HepG2 (cell line): ENCODE data around the gene SLC13A5. TPM values are rescaled to one million over a fixed set of nuclear protein-coding genes. Genes with fewer than 3 reads are reported as not detected.

Experiments used
- ARID5B ChIP-seq: IDR thresholded peaks from 2 replicates; pipeline ENCODE4 v1.4.0; 2020; ENCODE audit warnings: mild to moderate bottlenecking, missing genetic modification reagents
- ATF1 ChIP-seq: IDR thresholded peaks from 2 replicates; pipeline ENCODE4 v1.6.1; 2016; ENCODE audit warnings: mild to moderate bottlenecking, control low read depth
- MAZ ChIP-seq, 2 experiments: sonication (generic) in 1 of 2; formaldehyde crosslinking in 1 of 2; IDR thresholded peaks; 2 replicates each; pipeline versions ENCODE4 v1.5.0 to v1.6.1; 2012 to 2020; ENCODE audit warnings: low read depth in 2 of 2, mild to moderate bottlenecking in 2 of 2, borderline replicate concordance in 1 of 2, improper control_type of control experiment in 1 of 2, low read length in 1 of 2, missing genetic modification reagents in 1 of 2, moderate library complexity in 1 of 2
- NFE2L2 ChIP-seq: fragments of 150-350 bp; IDR thresholded peaks from 2 replicates; pipeline ENCODE4 v1.6.1; 2014; ENCODE audit warnings: low read length
- REPIN1 ChIP-seq: sonication (generic); formaldehyde crosslinking; IDR thresholded peaks from 2 replicates; pipeline ENCODE4 v1.8.0; 2022; ENCODE audit warnings: missing genetic modification reagents, low read depth, mild to moderate bottlenecking, borderline replicate concordance
- SIX4 ChIP-seq: sonication (generic); formaldehyde crosslinking; IDR thresholded peaks from 2 replicates; pipeline ENCODE4 v1.4.0; 2020; ENCODE audit warnings: missing genetic modification reagents
- SOX6 ChIP-seq, 2 experiments: fragments of 450-650 bp in 1 of 2; sonication (generic) in 1 of 2; formaldehyde crosslinking in 1 of 2; IDR thresholded peaks; 2 replicates each; pipeline versions ENCODE4 v1.4.0 to v1.6.1; 2017 to 2020; ENCODE audit warnings: antibody characterized with exemption in 1 of 2, mild to moderate bottlenecking in 1 of 2, missing genetic modification reagents in 1 of 2
- SSRP1 ChIP-seq: IDR thresholded peaks from 2 replicates; pipeline ENCODE4 v1.6.1; 2016; ENCODE audit warnings: control low read depth
- TBX2 ChIP-seq: sonication (generic); formaldehyde crosslinking; IDR thresholded peaks from 2 replicates; pipeline ENCODE4 v1.5.0; 2020; ENCODE audit warnings: missing genetic modification reagents, mild to moderate bottlenecking, borderline replicate concordance
- ZBTB25 ChIP-seq: IDR thresholded peaks from 2 replicates; pipeline ENCODE4 v1.6.1; 2018; ENCODE audit warnings: missing genetic modification reagents
- ZBTB38 ChIP-seq: sonication (generic); formaldehyde crosslinking; IDR thresholded peaks from 2 replicates; pipeline ENCODE4 v1.5.1; 2020; ENCODE audit warnings: mild to moderate bottlenecking, missing genetic modification reagents
- ZNF34 ChIP-seq: sonication (generic); formaldehyde crosslinking; IDR thresholded peaks from 2 replicates; pipeline ENCODE4 v1.4.0; 2020; ENCODE audit warnings: mild to moderate bottlenecking, missing genetic modification reagents, borderline replicate concordance
- ZNF431 ChIP-seq: sonication (generic); formaldehyde crosslinking; IDR thresholded peaks from 2 replicates; pipeline ENCODE4 v1.9.0; 2022; ENCODE audit warnings: missing genetic modification reagents, low read depth, mild to moderate bottlenecking, borderline replicate concordance
- ZNF672 ChIP-seq: sonication (generic); formaldehyde crosslinking; IDR thresholded peaks from 2 replicates; pipeline ENCODE4 v1.8.1; 2022; ENCODE audit warnings: missing genetic modification reagents
- ZNF788 ChIP-seq: sonication (generic); formaldehyde crosslinking; IDR thresholded peaks from 2 replicates; pipeline ENCODE4 v1.5.0; 2020; ENCODE audit warnings: mild to moderate bottlenecking, missing genetic modification reagents, borderline replicate concordance
- polyA plus RNA-seq, 8 experiments: library from polyadenylated mRNA; depleted of rRNA in 3 of 8; stranded (reverse) in 7 of 8; unstranded in 1 of 8; fragments of >200 nt; fragmentation: Illumina TruSeq in 4 of 8; extraction: Trizol in 4 of 8; gene quantifications; 2 replicates each; pipeline versions ENCODE4 v1.2.1 to v1.2.3, GENCODE V29; 2011 to 2016; ENCODE audit warnings: low read depth in 4 of 8, missing spikeins in 1 of 8, mixed read lengths in 1 of 8; ENCODE audit not compliant: insufficient read depth in 1 of 8
- total RNA-seq, 5 experiments: library from RNA; depleted of rRNA; stranded (reverse); fragments of >200 nt; fragmentation: Illumina TruSeq; extraction: Trizol; gene quantifications; 2 replicates each; pipeline ENCODE4 v1.2.3, GENCODE V29; 2016; ENCODE audit warnings: low read depth in 1 of 5
- TF ChIP-seq, protein P1 (sequence below): IDR thresholded peaks from 2 replicates; pipeline ENCODE4 v1.6.1; 2016
- TF ChIP-seq, protein P2 (sequence below): sonication (generic); formaldehyde crosslinking; IDR thresholded peaks from 2 replicates; pipeline ENCODE4 v1.4.0; 2020; ENCODE audit warnings: low read depth, missing genetic modification reagents

Gene SLC13A5
- total and polyA plus RNA-seq, 2 of the 13 experiments (the other 11 are each of a cell fraction or from before 2014, with no cell fraction given), result 42.8 to 310 TPM

GRCh38 chr17:6677158-6677831 is 35.9 kb downstream of the SLC13A5 start (continued):
- TF ChIP-seq ZBTB25, result peak; percentile 53; the same call in 1 of the 2 replicates
- no peak for TF ChIP-seq SOX6 (IDR thresholded peaks at IDR 0.05)
- TF ChIP-seq SOX6 (CRISPR knock-in tag; IDR thresholded peaks at IDR 0.05), result peak; percentile 55
- TF ChIP-seq, protein P1, sequence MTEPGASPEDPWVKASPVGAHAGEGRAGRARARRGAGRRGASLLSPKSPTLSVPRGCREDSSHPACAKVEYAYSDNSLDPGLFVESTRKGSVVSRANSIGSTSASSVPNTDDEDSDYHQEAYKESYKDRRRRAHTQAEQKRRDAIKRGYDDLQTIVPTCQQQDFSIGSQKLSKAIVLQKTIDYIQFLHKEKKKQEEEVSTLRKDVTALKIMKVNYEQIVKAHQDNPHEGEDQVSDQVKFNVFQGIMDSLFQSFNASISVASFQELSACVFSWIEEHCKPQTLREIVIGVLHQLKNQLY (CRISPR knock-in tag), result no peak
- no peak for TF ChIP-seq SSRP1 (CRISPR knock-in tag)
- TF ChIP-seq ZBTB38 (CRISPR knock-in tag), result peak; percentile 73; the same call in 1 of the 2 replicates
- peak; percentile 47; the same call in 1 of the 2 replicates for TF ChIP-seq ZNF788 (CRISPR knock-in tag)
- no peak for TF ChIP-seq NFE2L2
- TF ChIP-seq TBX2, result 0 out of 2 replicates have a peak, but pooled peaks have one; percentile 14
- TF ChIP-seq ATF1 (CRISPR knock-in tag), result no peak
- no peak for TF ChIP-seq ZNF672 (CRISPR knock-in tag)
- TF ChIP-seq ZNF34 (CRISPR knock-in tag), result no peak
- TF ChIP-seq REPIN1 (CRISPR knock-in tag), result no peak
- TF ChIP-seq SIX4, result 0 out of 2 replicates have a peak, but pooled peaks have one; percentile 25
- TF ChIP-seq, protein P2, sequence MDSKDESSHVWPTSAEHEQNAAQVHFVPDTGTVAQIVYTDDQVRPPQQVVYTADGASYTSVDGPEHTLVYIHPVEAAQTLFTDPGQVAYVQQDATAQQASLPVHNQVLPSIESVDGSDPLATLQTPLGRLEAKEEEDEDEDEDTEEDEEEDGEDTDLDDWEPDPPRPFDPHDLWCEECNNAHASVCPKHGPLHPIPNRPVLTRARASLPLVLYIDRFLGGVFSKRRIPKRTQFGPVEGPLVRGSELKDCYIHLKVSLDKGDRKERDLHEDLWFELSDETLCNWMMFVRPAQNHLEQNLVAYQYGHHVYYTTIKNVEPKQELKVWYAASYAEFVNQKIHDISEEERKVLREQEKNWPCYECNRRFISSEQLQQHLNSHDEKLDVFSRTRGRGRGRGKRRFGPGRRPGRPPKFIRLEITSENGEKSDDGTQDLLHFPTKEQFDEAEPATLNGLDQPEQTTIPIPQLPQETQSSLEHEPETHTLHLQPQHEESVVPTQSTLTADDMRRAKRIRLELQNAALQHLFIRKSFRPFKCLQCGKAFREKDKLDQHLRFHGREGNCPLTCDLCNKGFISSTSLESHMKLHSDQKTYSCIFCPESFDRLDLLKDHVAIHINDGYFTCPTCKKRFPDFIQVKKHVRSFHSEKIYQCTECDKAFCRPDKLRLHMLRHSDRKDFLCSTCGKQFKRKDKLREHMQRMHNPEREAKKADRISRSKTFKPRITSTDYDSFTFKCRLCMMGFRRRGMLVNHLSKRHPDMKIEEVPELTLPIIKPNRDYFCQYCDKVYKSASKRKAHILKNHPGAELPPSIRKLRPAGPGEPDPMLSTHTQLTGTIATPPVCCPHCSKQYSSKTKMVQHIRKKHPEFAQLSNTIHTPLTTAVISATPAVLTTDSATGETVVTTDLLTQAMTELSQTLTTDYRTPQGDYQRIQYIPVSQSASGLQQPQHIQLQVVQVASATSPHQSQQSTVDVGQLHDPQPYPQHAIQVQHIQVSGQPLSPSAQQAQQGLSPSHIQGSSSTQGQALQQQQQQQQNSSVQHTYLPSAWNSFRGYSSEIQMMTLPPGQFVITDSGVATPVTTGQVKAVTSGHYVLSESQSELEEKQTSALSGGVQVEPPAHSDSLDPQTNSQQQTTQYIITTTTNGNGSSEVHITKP, result no peak
- no peak for TF ChIP-seq ZNF431 (CRISPR knock-in tag)
- no peak for TF ChIP-seq MAZ (IDR thresholded peaks at IDR 0.05; ENCODE audit: borderline replicate concordance, low read depth, low read length)
- 0 out of 2 replicates have a peak, but pooled peaks have one; percentile 50 for TF ChIP-seq MAZ (CRISPR knock-in tag; IDR thresholded peaks at IDR 0.05; ENCODE audit: low read depth)
- peak; percentile 14; the same call in 1 of the 2 replicates for TF ChIP-seq ARID5B (CRISPR knock-in tag)
